Activated T-helper 17 cell treated with anti-CD3 and anti-CD28 coated beads, Interleukin-2, amount 50 U/mL, for 72 hours (primary cell): Measurements from ENCODE around the gene LCN10. TPM values are rescaled to one million over a fixed set of nuclear protein-coding genes. Genes with fewer than 3 reads are reported as not detected.
"Not testable (repeated sequence)": the region's sequence is repeated elsewhere in the genome, so short reads cannot be mapped to it uniquely, and the experiment has no call there.

Experiments used
- ATAC-seq: fragments of 150-1000 bp; cut with Tn5 transposase; replicated peaks from 2 replicates; pipeline ENCODE4 v1.10.0; 2021; ENCODE audit warnings: mild to moderate bottlenecking, moderate library complexity
- H3K27ac Mint-ChIP-seq: one replicate; pipeline ENCODE4 v1.8.0; 2022; ENCODE audit warnings: mixed read lengths
- H3K27me3 Mint-ChIP-seq: one replicate; pipeline ENCODE4 v1.8.0; 2022; ENCODE audit warnings: mixed read lengths
- H3K36me3 Mint-ChIP-seq: one replicate; pipeline ENCODE4 v1.8.0; 2022; ENCODE audit warnings: low read depth, mild to moderate bottlenecking, mixed read lengths
- H3K4me1 Mint-ChIP-seq: one replicate; pipeline ENCODE4 v1.8.0; 2022; ENCODE audit warnings: mixed read lengths
- H3K4me3 Mint-ChIP-seq: one replicate; pipeline ENCODE4 v1.8.0; 2022; ENCODE audit warnings: mild to moderate bottlenecking, mixed read lengths
- H3K9me3 Mint-ChIP-seq: one replicate; pipeline ENCODE4 v1.8.0; 2022; ENCODE audit warnings: mixed read lengths
- total RNA-seq, 2 donors: library from RNA; stranded (reverse); gene quantifications; one replicate each; pipeline ENCODE4 v1.2.3, GENCODE V29; 2022

LCN10 gene
- total RNA-seq, 2 donors from 2014 or later, result 1.0 to 1.8 TPM

- Mint-ChIP-seq H3K27ac (no peak overlapping the region), H3K4me1 (peaks cover 4% of the 10 kb centered on the region), H3K4me3 (no peak overlapping the region), H3K36me3 (peaks cover 12% of the 10 kb centered on the region), H3K27me3 (peaks cover 5% of the 10 kb centered on the region), H3K9me3 (no peaks in the 10 kb centered on the region)
- ATAC-seq, result no peak
These were observed 24.2 kb downstream of the LCN10 start for GRCh38 chr9:136718345-136719194.

- no peak overlapping the region for H3K27ac Mint-ChIP-seq
- ATAC-seq, result no peak
- peaks cover 5% of the 10 kb centered on the region for H3K27me3 Mint-ChIP-seq
- no peaks in the 10 kb centered on the region for H3K9me3 Mint-ChIP-seq
- H3K4me1 Mint-ChIP-seq, result peaks cover 4% of the 10 kb centered on the region
- peaks cover 6% of the 10 kb centered on the region for H3K36me3 Mint-ChIP-seq
- H3K4me3 Mint-ChIP-seq, result no peak overlapping the region
These were observed 25.3 kb downstream of the LCN10 start for GRCh38 chr9:136717399-136717798.

- Mint-ChIP-seq H3K27ac (no peak overlapping the region), H3K9me3 (no peaks in the 10 kb centered on the region), H3K4me1 (no peaks in the 10 kb centered on the region), H3K36me3 (no peaks in the 10 kb centered on the region), H3K27me3 (peaks cover 12% of the 10 kb centered on the region), H3K4me3 (no peak overlapping the region)
- no peak for ATAC-seq
These were observed 27.9 kb downstream of the LCN10 start for GRCh38 chr9:136714893-136715274.

- Mint-ChIP-seq H3K4me3 (no peak overlapping the region), H3K9me3 (no peaks in the 10 kb centered on the region), H3K36me3 (no peaks in the 10 kb centered on the region), H3K27me3 (peaks cover 12% of the 10 kb centered on the region), H3K4me1 (no peaks in the 10 kb centered on the region), H3K27ac (no peak overlapping the region)
- ATAC-seq, result no peak
These were observed 28.4 kb downstream of the LCN10 start for GRCh38 chr9:136714096-136714892.

- H3K27ac Mint-ChIP-seq, result no peak overlapping the region
These were observed 29.2 kb downstream of the LCN10 start for GRCh38 chr9:136713550-136713949.

GRCh38 chr9:136712690-136713544, 29.8 kb downstream of the LCN10 start:
- no peaks in the 10 kb centered on the region for H3K9me3 Mint-ChIP-seq
- H3K4me1 Mint-ChIP-seq, result no peaks in the 10 kb centered on the region
- H3K4me3 Mint-ChIP-seq, result no peak overlapping the region
- H3K27ac Mint-ChIP-seq, result no peak overlapping the region
- H3K27me3 Mint-ChIP-seq, result peaks cover 16% of the 10 kb centered on the region
- ATAC-seq, result no peak
- no peaks in the 10 kb centered on the region for H3K36me3 Mint-ChIP-seq

More at GRCh38 chr9:136713550-136713949, 29.2 kb downstream of the LCN10 start:
- H3K36me3 Mint-ChIP-seq, result no peaks in the 10 kb centered on the region
- H3K4me3 Mint-ChIP-seq, result no peak overlapping the region
- no peak for ATAC-seq
- peaks cover 12% of the 10 kb centered on the region for H3K27me3 Mint-ChIP-seq
- H3K9me3 Mint-ChIP-seq, result no peaks in the 10 kb centered on the region
- H3K4me1 Mint-ChIP-seq, result no peaks in the 10 kb centered on the region

- no peak within 1 kb of the TSS for H3K27ac Mint-ChIP-seq
- no peaks in the 10 kb centered on the region for H3K4me1 Mint-ChIP-seq
- peaks cover 16% of the 10 kb centered on the region for H3K27me3 Mint-ChIP-seq
- H3K4me3 Mint-ChIP-seq, result peak within 1 kb of the TSS; percentile 44
- H3K36me3 Mint-ChIP-seq, result no peaks in the 10 kb centered on the region
- ATAC-seq, result no peak
- H3K9me3 Mint-ChIP-seq, result no peaks in the 10 kb centered on the region
These were observed 30.7 kb downstream of the LCN10 start, which contains the start of gene DIPK1B for GRCh38 chr9:136711751-136712689. Gene DIPK1B (plus strand): TSS chr9:136712572. CDS start chr9:136712666, 94 bp downstream.

GRCh38 chr9:136711219-136711648, 31.5 kb downstream of the LCN10 start:
- H3K4me1 Mint-ChIP-seq, ATAC-seq, H3K27ac Mint-ChIP-seq, H3K9me3 Mint-ChIP-seq, H3K36me3 Mint-ChIP-seq: not testable (repeated sequence)
- Mint-ChIP-seq H3K4me3 (peak overlapping the region; percentile 44), H3K27me3 (peaks cover 16% of the 10 kb centered on the region)

- no peaks in the 10 kb centered on the region for H3K4me1 Mint-ChIP-seq
- H3K27me3 Mint-ChIP-seq, result peaks cover 11% of the 10 kb centered on the region
- no peak overlapping the region for H3K27ac Mint-ChIP-seq
- no peak for ATAC-seq
- H3K4me3 Mint-ChIP-seq, result no peak overlapping the region
- H3K36me3 Mint-ChIP-seq, result no peaks in the 10 kb centered on the region
- no peaks in the 10 kb centered on the region for H3K9me3 Mint-ChIP-seq
These were observed 32.2 kb downstream of the LCN10 start for GRCh38 chr9:136710543-136710942.

GRCh38 chr9:136709454-136710109, 33.2 kb downstream of the LCN10 start:
- peaks cover 11% of the 10 kb centered on the region for H3K27me3 Mint-ChIP-seq
- no peak overlapping the region for H3K4me3 Mint-ChIP-seq
- H3K4me1 Mint-ChIP-seq, result no peaks in the 10 kb centered on the region
- H3K36me3 Mint-ChIP-seq, result no peaks in the 10 kb centered on the region
- no peaks in the 10 kb centered on the region for H3K9me3 Mint-ChIP-seq
- no peak for ATAC-seq
- H3K27ac Mint-ChIP-seq, result no peak overlapping the region

- no peak for ATAC-seq
- Mint-ChIP-seq H3K4me1 (no peaks in the 10 kb centered on the region), H3K4me3 (no peak overlapping the region), H3K9me3 (no peaks in the 10 kb centered on the region), H3K27me3 (peaks cover 11% of the 10 kb centered on the region), H3K27ac (no peak overlapping the region), H3K36me3 (no peaks in the 10 kb centered on the region)
These were observed 34.8 kb downstream of the LCN10 start for GRCh38 chr9:136707849-136708517.

GRCh38 chr9:136707011-136707410, 35.7 kb downstream of the LCN10 start:
- no peak overlapping the region for H3K27ac Mint-ChIP-seq
- H3K27me3 Mint-ChIP-seq, result peaks cover 11% of the 10 kb centered on the region
- no peak overlapping the region for H3K4me3 Mint-ChIP-seq
- no peaks in the 10 kb centered on the region for H3K36me3 Mint-ChIP-seq
- no peak for ATAC-seq
- H3K4me1 Mint-ChIP-seq, result no peaks in the 10 kb centered on the region
- H3K9me3 Mint-ChIP-seq, result no peaks in the 10 kb centered on the region
